ENCODE data around the gene CFB.

GRCh38 chr6:31906122-31906521, 39.8 kb upstream of the CFB start:
- TF ChIP-seq CTCF (conservative IDR thresholded peaks at IDR 0.05; ENCODE audit: low read length) (no peak), EZH2phosphoT487 (IDR thresholded peaks at IDR 0.05; ENCODE audit: borderline replicate concordance) (no peak)

All from Loucy (cell line).